ENCODE data around the gene NCOA4. TPM values are rescaled to one million over a fixed set of nuclear protein-coding genes. Genes with fewer than 3 reads are reported as not detected.
"Not testable (repeated sequence)": the region's sequence is repeated elsewhere in the genome, so short reads cannot be mapped to it uniquely, and the experiment has no call there.

NCOA4 gene
- polyA plus RNA-seq (ENCODE audit: insufficient read length in 3 of 3), result 100 to 1,000 TPM; 225 to 243 (median 235) TPM

DNA sequence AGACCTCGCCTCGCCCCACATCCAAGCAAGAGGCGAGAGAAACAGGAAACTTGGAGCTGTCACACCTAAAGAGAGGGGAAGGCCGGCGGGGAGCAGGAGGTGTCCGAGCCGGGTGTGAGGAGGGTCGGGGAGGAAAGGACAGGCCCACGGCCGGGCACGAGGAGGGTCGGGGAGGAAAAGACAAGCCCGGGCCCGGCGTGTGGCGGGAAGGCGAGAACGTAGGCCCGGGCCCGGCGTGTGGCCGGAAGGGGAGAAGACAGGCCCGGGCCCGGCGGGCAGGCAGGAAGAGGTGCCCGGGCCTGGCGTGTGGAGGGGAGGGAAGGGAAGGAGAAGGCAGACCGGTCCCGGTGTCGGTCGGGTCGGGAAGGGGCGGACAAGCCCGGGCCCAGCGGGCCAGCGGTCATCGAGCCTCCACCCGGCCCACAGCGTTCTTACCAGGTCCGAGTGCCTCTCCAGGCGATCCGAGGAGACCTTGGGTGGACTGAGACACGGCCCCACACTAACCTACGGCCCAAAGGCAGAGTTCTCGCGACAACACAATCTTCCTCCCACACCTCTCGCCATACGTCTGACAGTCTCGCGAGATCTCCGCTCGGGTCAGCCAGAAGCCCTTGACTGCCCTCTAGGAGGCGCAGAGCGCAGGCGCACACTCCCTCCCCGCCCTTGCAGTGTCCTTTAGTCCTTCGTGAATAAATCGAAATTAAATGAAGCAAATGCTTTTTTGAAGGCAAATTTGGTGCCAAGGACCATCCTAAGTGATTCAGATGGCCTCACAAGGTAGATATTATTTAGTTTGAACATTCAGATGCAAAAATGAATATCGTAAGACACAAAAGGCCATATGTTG, at the start of gene NCOA4:
TSS of gene NCOA4 (minus strand) at position 533 of the 847 bp plus-strand sequence. CDS start 13,943 bp downstream, outside the sequence.
- DNase-seq (ENCODE audit: low read depth in 3 of 3, low spot score in 2 of 3), result peak; percentile 90 to 97 (median 94)

DNA sequence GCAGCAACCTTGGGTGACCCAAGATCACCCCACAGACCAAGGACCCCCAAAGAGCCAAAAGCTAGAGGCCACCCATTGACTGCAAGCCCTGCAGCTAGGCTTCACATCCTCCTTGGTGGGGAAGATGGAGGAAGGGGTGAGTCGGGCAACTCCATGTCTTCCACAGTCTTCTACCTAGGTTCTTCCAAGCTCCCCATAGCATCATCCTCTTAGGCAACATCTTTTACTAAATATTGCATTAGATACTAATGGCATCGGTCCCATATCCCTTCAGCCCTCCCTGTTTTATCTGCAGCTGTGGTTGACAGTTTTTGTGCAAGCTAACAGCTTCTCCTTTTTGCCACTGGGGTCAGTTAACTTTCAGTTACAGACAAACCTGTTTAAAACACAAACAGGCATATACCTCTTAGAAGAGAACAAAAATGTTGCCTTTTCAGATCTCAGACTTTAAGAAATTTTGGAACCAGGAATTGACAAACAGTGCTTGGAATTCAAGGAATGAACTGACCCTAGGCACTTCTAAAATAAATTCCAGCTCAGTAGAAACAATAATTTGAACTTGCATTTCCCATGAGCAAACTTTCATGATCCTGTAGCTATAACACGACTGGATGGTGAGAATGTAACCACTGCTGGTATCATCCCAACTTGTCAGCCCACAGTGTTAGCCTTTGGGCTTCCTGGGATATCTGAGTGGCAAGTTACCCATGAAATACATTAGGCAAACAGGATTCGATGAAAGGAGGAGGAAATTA, 49.6 kb upstream of the NCOA4 start:
- no peak for DNase-seq (ENCODE audit: low read depth in 3 of 3, low spot score in 2 of 3)

DNA sequence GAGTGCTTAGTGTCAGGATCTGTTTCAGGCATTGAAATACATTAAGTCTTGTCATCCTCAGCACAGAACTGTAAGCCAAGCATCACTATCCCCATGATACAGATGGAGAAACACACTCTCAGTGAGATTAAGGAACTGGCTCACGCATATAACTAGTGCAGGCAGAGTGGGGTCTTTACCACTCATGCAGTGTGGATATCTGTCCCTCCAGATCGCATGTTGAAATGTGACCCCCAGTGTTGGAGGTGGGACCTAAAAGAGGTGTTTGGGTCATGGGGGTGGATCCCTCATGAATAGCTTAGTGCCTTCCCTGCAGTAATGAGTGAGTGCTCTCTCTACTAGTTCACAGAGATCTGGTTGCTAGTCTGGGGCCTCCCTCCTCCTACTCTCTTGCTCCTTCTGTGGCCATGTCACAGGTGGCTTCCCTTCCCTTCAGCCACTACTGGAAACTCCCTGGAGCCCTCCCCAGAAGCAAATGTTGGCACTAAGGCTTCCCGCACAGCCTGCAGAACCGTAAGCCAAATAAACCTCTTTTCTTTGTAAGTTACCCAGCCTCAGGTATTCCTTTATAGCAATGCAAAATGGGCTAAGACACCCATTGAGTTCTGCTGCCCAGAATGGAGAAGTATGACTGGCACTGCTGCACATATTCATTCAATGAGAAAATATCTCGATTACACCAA, 47.4 kb upstream of the NCOA4 start:
- DNase-seq (ENCODE audit: low read depth in 3 of 3, low spot score in 2 of 3), result no peak

DNA sequence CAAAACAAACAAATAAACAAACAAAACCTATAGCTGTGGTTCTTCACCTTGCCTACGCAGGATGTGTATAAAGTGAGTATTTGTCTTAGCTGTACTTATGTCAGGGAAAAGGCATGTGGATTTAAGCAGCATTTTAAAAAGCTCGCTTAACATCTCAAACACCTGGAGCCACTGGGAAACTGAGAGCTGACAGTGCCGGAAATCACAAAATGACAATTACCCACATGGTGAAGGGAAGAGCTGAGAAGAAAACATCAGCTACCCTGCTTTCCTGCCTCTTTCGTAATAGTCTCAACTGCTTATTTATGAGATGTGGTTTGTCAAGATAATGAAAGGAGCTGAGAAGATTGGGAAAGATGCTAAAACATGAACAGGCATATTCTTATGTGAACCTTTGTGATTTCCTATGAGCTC, 46.7 kb upstream of the NCOA4 start:
- DNase-seq (ENCODE audit: low read depth in 3 of 3, low spot score in 2 of 3), result no peak

DNA sequence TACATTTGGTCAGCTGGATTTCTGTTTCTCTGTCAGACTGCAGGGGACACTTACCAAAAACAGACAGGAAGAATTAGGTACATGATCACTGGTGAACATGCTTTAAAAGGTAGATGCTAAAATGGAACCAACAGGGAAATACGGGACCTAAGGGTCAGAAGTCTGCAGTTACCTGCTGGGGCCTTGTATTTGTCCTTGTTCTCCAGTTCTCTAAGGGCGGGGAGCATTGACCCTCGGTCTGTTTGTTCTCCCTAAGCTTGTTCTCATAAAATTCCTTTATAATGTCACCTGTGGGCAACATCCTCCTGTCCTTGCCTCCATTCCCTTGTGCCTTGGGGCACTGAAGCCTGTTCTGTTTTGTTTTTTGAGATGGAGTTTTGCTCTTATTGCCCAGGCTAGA, 45.4 kb upstream of the NCOA4 start:
- DNase-seq (ENCODE audit: low read depth in 3 of 3, low spot score in 2 of 3), result no peak

DNA sequence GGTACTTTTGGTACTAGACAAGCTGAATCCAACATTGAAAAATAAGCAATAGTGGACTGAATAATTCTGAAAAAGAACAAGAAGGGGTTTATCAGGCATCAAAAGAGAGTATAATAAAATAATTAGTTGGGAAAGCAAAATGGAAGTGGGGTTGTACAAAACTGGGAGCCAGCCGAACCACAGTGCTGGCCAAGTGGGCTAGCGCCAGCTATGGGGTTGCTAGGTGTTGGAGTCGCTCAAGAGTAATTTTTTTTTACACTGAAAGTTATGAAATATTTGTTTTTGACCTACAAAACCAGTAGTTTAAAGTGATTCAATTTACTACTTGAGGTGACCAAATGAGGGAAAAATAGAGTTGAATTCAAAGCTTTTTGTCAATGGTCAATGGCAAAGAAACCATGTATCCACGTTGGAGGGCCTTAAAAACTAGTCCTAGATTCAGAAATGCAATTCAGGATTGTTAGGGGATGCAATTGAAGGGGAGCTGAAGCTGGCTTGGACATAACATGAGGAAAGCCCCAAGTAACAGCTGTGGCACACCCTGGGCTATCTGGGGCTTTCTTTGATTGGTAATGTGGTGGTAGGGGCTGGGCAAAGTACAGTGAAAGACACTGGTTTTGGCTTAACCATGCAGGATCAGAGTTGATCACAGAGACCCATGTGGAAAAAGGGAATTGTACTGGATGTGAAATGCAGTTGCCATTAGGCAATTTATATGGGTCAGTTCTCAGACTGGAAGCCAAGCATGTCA, 43.9 kb upstream of the NCOA4 start:
- DNase-seq (ENCODE audit: low read depth in 3 of 3, low spot score in 2 of 3), result no peak

DNA sequence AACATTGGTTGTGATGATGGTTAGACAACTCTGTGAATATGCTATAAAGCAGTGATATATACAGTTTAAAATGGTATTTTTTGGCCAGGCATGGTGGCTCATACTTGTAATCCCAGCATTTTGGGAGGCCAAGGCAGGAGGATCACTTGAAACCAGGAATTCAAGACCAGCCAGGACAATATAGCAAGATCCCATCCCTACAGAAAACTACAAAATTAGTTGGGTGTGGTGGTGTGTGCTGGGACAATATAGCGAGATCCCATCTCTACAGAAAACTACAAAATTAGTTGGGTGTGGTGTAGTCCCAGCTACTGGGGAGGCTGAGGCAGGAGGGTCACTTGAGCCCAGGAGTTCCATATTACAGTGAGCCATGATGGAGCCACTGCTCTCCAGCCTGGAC, 43.1 kb upstream of the NCOA4 start:
- DNase-seq (ENCODE audit: low read depth in 3 of 3, low spot score in 2 of 3), result no peak

DNA sequence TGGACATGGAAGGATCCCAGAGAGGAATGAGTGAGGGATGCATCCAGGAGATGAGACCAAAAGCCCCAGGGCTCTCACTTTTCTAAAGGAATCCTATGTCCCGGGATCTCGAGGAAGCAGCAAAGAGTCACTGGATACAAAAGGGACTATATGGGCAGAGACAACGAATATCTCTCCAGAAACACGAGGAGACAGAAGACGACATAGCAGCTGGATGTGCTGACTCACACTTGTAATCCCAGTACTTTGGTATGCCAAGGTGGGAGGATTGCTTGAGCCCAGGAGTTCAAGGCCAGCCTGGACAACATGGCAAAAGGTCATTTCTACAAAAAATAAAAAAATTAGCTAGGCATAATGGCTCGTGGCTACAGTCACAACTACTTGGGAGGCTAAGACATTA, 40.3 kb upstream of the NCOA4 start:
- DNase-seq (ENCODE audit: low read depth in 3 of 3, low spot score in 2 of 3), result no peak

DNA sequence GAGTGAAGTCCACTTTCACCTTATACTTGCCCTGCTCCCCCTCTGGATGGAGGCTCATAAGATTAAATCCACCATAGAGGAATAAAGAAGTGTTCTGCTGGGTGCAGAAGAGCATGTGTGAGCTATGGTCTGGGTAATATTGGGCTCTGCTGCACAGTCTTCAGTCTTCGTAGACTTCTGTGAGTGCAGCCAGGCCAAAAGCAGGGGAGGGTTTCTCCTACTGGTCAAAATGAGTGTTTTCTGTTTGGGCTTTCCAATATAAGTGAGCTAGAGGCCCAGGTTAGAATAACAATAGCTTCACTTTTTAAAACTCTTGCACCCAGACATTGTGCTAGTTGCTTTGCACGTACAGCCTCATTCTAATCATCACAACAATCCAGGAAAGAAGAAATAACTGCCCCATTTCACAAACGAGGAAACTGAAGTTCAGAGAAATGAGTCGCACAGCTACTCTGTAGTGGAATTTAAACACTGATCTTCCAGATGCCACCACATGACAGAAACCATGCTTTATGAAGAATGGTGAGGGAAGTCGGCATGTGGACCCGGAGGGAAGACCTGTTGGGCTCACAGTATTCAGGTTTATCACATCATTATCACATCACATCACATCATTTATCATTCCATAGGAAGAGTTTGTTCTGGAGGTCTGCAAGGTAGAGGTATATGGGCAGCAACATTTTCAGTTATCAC, 39.5 kb upstream of the NCOA4 start:
- DNase-seq (ENCODE audit: low read depth in 3 of 3, low spot score in 2 of 3), result no peak

DNA sequence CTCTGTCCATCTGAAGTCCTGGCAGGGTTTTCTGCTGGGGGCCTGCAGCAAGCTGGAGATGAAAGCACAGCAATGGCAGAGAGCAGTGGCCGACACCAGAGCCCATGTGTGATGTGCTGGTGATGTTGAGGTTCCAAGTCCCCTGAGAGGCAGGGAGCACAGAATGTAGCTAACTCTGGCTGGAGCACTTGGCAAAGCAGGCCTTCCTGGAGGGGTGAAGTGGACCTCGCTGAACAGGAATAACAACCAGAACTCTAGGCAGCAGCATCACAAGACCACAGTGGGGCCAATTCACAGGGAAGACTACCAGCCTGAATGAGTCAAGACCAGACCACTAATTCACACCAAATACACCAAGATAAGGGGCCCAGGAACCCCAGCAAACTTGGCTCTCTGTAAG, 38.5 kb upstream of the NCOA4 start:
- DNase-seq (ENCODE audit: low read depth in 3 of 3, low spot score in 2 of 3), result no peak

DNA sequence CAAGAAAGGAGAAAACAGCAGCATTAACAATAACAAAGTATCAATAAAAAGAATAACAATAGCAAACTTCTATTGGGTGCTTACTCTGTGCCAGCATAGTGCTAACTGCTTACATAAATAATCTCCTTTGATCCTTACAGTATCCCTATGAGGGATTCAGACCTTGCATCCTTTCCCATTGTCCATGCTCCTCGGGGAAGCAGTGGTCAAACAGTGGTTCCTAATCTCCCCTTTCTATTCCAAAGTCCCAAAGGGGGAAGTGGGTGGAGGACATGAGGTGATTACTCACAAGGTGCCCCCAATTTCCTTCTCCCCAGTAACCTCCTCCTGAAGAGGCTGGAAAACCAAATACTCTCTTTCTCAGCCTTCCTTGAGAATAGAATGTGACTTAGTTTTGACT, 37.7 kb upstream of the NCOA4 start:
- DNase-seq (ENCODE audit: low read depth in 3 of 3, low spot score in 2 of 3), result no peak

DNA sequence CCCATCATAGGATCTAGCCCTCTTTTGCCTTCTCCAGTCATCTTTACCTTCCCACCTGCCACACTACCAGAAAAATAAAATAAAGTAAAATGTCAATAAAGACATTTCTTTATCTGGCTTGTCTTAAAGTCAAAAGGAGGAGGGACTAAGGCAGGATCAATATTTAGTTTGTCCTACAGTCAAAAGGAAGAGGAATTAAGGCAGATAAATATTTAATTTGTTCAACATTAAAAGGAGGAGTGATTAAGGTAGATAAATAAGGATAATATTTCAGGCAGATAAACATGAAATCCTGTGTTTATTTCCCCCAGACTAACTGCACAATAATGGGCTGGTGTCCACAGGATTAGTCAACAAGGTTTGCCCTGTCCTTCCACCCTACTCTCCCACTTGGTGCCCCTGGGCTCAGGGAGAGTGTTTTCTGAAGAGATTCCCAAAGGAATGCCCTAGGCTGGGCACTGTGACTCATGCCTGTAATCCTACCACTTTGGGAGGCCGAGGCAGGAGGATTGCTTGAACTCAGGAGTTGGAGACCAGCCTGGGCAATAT, 33.9 kb upstream of the NCOA4 start:
- no peak for DNase-seq (ENCODE audit: low read depth in 3 of 3, low spot score in 2 of 3)

DNA sequence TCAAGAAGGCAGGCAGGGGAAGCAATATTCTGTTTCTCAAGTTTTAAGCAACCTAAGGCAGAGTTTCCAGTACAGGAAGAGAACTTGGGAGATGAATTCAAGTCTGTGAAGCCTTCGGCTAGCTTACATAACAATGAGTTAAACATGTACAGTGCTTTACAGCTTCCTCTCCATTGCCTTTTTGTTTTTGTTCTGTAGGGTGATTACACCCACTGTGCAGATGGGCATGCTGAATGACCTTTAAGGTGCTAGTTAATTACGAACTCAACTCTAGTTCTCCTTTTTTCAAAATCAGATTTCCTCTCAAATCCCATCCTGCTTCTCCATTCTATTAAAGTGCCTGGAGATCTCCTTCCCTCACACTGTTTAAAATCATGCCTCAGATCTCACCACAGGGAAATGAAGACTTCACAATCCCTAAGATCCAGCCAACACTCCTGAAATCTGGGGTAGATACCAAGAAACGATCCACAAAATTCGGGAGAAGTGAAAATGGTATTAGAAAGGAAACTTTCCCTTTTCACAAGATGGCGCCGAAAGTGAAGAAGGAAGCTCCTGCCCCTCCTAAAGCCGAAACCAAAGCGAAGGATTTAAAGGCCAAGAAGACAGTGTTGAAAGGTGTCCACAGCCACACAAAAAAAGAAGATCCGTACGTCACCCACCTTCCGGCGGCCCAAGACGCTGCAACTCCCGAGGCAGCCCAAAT, 32.5 kb upstream of the NCOA4 start:
- DNase-seq (ENCODE audit: low read depth in 3 of 3, low spot score in 2 of 3), result no peak

DNA sequence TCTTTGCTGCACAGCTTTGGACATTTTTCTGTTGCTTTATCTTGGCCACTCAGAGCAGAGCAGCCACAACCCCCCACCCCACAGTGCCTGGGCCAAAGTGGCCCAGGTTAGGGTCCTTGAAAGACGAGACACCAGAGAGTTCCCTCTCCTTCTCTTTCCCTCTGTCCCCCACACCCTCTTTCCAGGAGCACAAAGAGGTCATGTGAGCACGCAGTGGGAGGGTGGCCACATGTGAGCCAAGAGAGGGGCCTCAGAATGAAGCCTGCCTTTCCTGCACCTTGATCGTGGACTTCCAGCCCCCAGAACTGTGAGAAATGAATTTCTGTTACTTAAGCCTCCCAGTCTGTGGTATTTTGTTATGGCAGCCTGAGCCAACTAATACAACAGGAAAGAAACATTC, 30.3 kb upstream of the NCOA4 start:
- no peak for DNase-seq (ENCODE audit: low read depth in 3 of 3, low spot score in 2 of 3)

DNA sequence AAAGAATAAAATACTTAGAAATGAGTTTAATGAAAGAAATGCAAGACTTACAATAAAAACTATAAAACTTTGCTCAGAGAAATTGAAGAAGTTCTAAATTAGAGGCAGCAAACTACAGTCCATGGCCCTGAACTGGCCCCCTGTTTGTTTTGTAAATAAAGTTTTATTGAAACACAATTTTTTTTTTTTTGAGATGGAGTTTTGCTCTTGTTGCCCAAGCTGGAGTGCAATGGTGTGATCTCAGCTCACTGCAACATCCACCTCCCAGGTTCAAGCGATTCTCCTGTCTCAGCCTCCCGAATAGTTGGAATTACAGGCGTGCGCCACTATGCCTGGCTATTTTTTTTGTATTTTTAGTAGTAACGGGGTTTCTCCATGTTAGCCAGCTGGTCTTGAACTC, 27.5 kb upstream of the NCOA4 start:
- not testable (repeated sequence) for DNase-seq (ENCODE audit: low read depth in 3 of 3, low spot score in 2 of 3)

DNA sequence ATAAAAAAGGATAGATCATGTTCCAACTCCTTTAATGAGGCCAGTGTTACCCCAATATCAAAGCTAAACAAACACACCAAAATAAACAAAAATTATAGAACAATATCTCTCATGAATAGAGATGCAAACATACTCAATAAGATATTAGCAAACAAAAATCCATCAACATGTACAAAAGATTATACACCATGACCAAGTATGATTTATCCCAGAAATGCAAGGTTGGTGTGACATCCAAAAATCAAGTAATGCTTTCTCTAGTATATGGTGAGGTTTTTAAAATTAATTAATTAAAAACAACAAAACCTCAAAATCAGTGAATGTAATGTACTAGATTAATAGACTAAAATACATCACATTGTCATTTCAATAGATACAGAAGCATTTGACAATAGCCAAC, 26.6 kb upstream of the NCOA4 start:
- no peak for DNase-seq (ENCODE audit: low read depth in 3 of 3, low spot score in 2 of 3)

DNA sequence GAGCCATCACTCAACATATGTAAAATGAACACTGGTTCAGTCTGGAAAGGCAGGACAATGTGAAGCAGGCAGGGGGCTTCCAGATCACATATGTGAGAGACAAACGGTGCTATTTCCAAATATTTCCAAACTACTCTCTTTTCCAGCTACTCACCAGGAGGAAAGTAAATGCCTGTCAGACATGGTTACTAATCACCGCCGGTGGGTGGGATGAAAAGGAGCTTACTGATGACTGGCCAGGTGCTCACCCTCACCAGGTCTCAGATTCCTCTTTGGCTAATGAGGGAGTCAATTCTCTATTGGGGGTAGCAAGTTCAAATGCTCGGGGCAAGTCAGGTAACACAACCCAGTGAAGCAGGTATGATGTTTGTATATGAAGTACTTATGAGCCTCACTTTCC, 25.3 kb upstream of the NCOA4 start:
- DNase-seq (ENCODE audit: low read depth in 3 of 3, low spot score in 2 of 3), result no peak

DNA sequence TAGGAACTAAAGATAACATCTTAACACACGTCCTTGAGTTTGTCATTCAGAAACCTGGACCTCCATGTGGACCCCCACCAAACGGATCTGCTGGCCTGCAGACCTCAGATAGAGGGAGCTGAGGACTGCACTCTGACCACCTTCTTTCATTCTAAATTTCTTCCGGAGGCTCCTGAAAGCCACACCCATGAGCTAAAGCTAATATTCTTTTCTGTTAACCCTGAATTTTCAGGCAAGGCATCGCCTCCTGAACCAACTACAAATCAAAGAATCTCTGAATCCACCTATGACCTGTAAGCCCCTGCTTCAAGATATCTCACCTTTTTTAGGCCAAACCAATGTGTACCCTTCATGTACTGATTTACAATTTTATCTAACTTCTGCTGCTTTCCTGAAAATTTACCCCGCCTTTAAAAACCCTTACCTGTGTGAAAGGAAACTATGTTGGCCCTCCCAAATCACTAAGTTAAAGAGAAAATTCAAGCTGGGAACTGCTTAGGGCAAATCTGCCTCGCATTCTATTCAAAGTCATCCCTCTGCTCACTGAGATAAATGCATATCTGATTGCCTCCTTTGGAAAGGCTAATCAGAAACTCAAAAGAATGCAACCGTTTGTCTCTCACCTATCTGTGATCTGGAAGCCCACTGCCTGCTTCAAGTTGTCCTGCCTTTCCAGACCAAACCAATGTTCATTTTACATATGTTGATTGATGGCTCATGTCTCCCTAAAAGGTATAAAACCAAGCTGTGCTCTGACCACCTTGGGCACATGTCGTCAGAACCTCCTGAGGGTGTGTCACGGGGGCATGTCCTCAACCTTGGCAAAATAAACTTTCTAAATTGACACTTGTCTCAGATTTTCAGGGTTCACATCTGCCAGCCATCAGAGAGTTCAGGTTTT, 23.4 kb upstream of the NCOA4 start:
- DNase-seq (ENCODE audit: low read depth in 3 of 3, low spot score in 2 of 3), result no peak
